ENCODE data around the gene DMXL1. TPM values are rescaled to one million over a fixed set of nuclear protein-coding genes. Genes with fewer than 3 reads are reported as not detected.

The DMXL1 gene
- total and polyA plus RNA-seq, 4 donors, result 4.3 to 38.1 (median 25.1) TPM

GRCh38 chr5:119291877-119292276 lies 221.0 kb downstream of the DMXL1 start:
- Histone ChIP-seq H3K36me3 (ENCODE audit: control insufficient read depth in 4 of 4, insufficient read depth in 3 of 4, low read depth in 1 of 4, low read length in 3 of 4) (no peaks in the 10 kb centered on the region), H3K4me3 (ENCODE audit: low read depth in 1 of 3, low read length in 3 of 3) (no peak overlapping the region), H3K9ac (ENCODE audit: low read depth in 1 of 2, low read length in 2 of 2) (no peak overlapping the region), H3K27ac (ENCODE audit: low read depth in 1 of 2, low read length in 2 of 2) (no peak overlapping the region), H3K4me1 (ENCODE audit: control insufficient read depth in 4 of 4, insufficient read depth in 4 of 4, low read length in 3 of 4) (no peaks in the 10 kb centered on the region), H3K9me3 (ENCODE audit: control insufficient read depth in 4 of 4, low read length in 3 of 4) (no peaks in the 10 kb centered on the region), H3K27me3 (ENCODE audit: control insufficient read depth in 4 of 4, insufficient read depth in 4 of 4, low read length in 3 of 4) (no peaks in the 10 kb centered on the region)
- WGBS, result 75% methylated on average over 3 of the region's 3 CpGs
- TF ChIP-seq YY1 (IDR thresholded peaks at IDR 0.05) (no peak), REST (IDR thresholded peaks at IDR 0.05) (no peak), FOXA2 (IDR thresholded peaks at IDR 0.05) (no peak), TAF1 (conservative IDR thresholded peaks at IDR 0.05) (no peak), HNF4A (conservative IDR thresholded peaks at IDR 0.05) (no peak), CTCF (IDR thresholded peaks at IDR 0.05; ENCODE audit: low read depth, low read length, missing input control) (no peak), HNF4G (IDR thresholded peaks at IDR 0.05) (no peak), RXRA (IDR thresholded peaks at IDR 0.05) (no peak), EGR1 (IDR thresholded peaks at IDR 0.05; ENCODE audit: low read depth in 2 of 2) (no peak), NR2F2 (IDR thresholded peaks at IDR 0.05) (no peak), RAD21 (IDR thresholded peaks at IDR 0.05) (no peak), SP1 (IDR thresholded peaks at IDR 0.05) (no peak)
- TF ChIP-seq, protein P1, sequence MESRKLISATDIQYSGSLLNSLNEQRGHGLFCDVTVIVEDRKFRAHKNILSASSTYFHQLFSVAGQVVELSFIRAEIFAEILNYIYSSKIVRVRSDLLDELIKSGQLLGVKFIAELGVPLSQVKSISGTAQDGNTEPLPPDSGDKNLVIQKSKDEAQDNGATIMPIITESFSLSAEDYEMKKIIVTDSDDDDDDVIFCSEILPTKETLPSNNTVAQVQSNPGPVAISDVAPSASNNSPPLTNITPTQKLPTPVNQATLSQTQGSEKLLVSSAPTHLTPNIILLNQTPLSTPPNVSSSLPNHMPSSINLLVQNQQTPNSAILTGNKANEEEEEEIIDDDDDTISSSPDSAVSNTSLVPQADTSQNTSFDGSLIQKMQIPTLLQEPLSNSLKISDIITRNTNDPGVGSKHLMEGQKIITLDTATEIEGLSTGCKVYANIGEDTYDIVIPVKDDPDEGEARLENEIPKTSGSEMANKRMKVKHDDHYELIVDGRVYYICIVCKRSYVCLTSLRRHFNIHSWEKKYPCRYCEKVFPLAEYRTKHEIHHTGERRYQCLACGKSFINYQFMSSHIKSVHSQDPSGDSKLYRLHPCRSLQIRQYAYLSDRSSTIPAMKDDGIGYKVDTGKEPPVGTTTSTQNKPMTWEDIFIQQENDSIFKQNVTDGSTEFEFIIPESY (IDR thresholded peaks at IDR 0.05), result no peak
- DNase-seq (ENCODE audit: low spot score), result no peak

GRCh38 chr5:119292701-119293515 lies 222.0 kb downstream of the DMXL1 start:
- no peaks in the 10 kb centered on the region for H3K36me3 ChIP-seq (ENCODE audit: control insufficient read depth in 4 of 4, insufficient read depth in 3 of 4, low read depth in 1 of 4, low read length in 3 of 4)
- no peak for DNase-seq (ENCODE audit: low spot score)
- WGBS, result 88% methylated on average over 3 of the region's 3 CpGs
- no peak overlapping the region for H3K9ac ChIP-seq (ENCODE audit: low read depth in 1 of 2, low read length in 2 of 2)
- TF ChIP-seq TAF1 (conservative IDR thresholded peaks at IDR 0.05), result no peak
- TF ChIP-seq, protein P1 (IDR thresholded peaks at IDR 0.05), result no peak
- no peak for TF ChIP-seq REST (IDR thresholded peaks at IDR 0.05)
- no peak for TF ChIP-seq JUND (IDR thresholded peaks at IDR 0.05)
- TF ChIP-seq FOXA1 (IDR thresholded peaks at IDR 0.05), result no peak
- TF ChIP-seq FOXA2 (IDR thresholded peaks at IDR 0.05), result no peak
- no peak for TF ChIP-seq RAD21 (IDR thresholded peaks at IDR 0.05)
- no peak for TF ChIP-seq MAX (IDR thresholded peaks at IDR 0.05)
- no peak for TF ChIP-seq EGR1 (IDR thresholded peaks at IDR 0.05; ENCODE audit: low read depth in 2 of 2)
- no peak for TF ChIP-seq YY1 (IDR thresholded peaks at IDR 0.05)
- TF ChIP-seq GABPA (IDR thresholded peaks at IDR 0.05 in 1 of 2, conservative IDR thresholded peaks at IDR 0.05 in 1 of 2), result no peak
- no peaks in the 10 kb centered on the region for H3K9me3 ChIP-seq (ENCODE audit: control insufficient read depth in 4 of 4, low read length in 3 of 4)
- no peaks in the 10 kb centered on the region for H3K4me1 ChIP-seq (ENCODE audit: control insufficient read depth in 4 of 4, insufficient read depth in 4 of 4, low read length in 3 of 4)
- H3K27ac ChIP-seq (ENCODE audit: low read depth in 1 of 2, low read length in 2 of 2), result no peak overlapping the region
- H3K4me3 ChIP-seq (ENCODE audit: low read depth in 1 of 3, low read length in 3 of 3), result no peak overlapping the region
- H3K27me3 ChIP-seq (ENCODE audit: control insufficient read depth in 4 of 4, insufficient read depth in 4 of 4, low read length in 3 of 4), result no peaks in the 10 kb centered on the region

Measured in liver (tissue), 9 donors.